HepG2 (cell line): ENCODE data around the gene EGFL8. TPM values are rescaled to one million over a fixed set of nuclear protein-coding genes. Genes with fewer than 3 reads are reported as not detected.

Experiments used
- ATF3 ChIP-seq: sonication (generic); formaldehyde crosslinking; IDR thresholded peaks from 2 replicates; pipeline ENCODE4 v1.4.0; 2020; ENCODE audit warnings: missing genetic modification reagents
- CEBPG ChIP-seq: IDR thresholded peaks from 2 replicates; pipeline ENCODE4 v1.6.1; 2016
- HIC2 ChIP-seq: sonication (generic); formaldehyde crosslinking; IDR thresholded peaks from 2 replicates; pipeline ENCODE4 v1.9.0; 2022; ENCODE audit warnings: low read depth, missing genetic modification reagents
- HMG20B ChIP-seq: conservative IDR thresholded peaks from 2 replicates; pipeline ENCODE4 v1.6.1; 2016; ENCODE audit warnings: missing genetic modification reagents, missing compliant biosample characterization
- KDM5A ChIP-seq: fragments of 200-600 bp; sonication (generic); IDR thresholded peaks from 2 replicates; pipeline ENCODE4 v1.7.0; 2018; ENCODE audit warnings: antibody characterized with exemption, mild to moderate bottlenecking, low read length, borderline replicate concordance
- KDM5B ChIP-seq: sonication (generic); formaldehyde crosslinking; IDR thresholded peaks from 2 replicates; pipeline ENCODE4 v1.4.0; 2020; ENCODE audit warnings: missing genetic modification reagents, mild to moderate bottlenecking, borderline replicate concordance
- KLF12 ChIP-seq: sonication (generic); formaldehyde crosslinking; IDR thresholded peaks from 2 replicates; pipeline ENCODE4 v1.4.0; 2020; ENCODE audit warnings: missing genetic modification reagents, borderline replicate concordance
- NFIB ChIP-seq: sonication (generic); formaldehyde crosslinking; IDR thresholded peaks from 2 replicates; pipeline ENCODE4 v1.9.0; 2021; ENCODE audit warnings: missing genetic modification reagents, mild to moderate bottlenecking, borderline replicate concordance
- PAWR ChIP-seq: sonication (generic); formaldehyde crosslinking; IDR thresholded peaks from 2 replicates; pipeline ENCODE4 v1.4.0; 2020; ENCODE audit warnings: missing genetic modification reagents, mild to moderate bottlenecking, borderline replicate concordance
- PAX8 ChIP-seq: sonication (generic); formaldehyde crosslinking; IDR thresholded peaks from 2 replicates; pipeline ENCODE4 v1.8.0; 2022; ENCODE audit warnings: mild to moderate bottlenecking, missing genetic modification reagents, borderline replicate concordance
- PHF21A ChIP-seq: sonication (generic); formaldehyde crosslinking; IDR thresholded peaks from 2 replicates; pipeline ENCODE4 v1.5.0; 2020; ENCODE audit warnings: mild to moderate bottlenecking, missing genetic modification reagents
- RERE ChIP-seq: IDR thresholded peaks from 2 replicates; pipeline ENCODE4 v1.6.1; 2016; ENCODE audit warnings: low read depth, missing genetic modification reagents, missing compliant biosample characterization
- REXO4 ChIP-seq: sonication (generic); formaldehyde crosslinking; IDR thresholded peaks from 2 replicates; pipeline ENCODE4 v1.8.0; 2022; ENCODE audit warnings: missing genetic modification reagents, mild to moderate bottlenecking, borderline replicate concordance
- SKIL ChIP-seq: sonication (generic); formaldehyde crosslinking; IDR thresholded peaks from 2 replicates; pipeline ENCODE4 v1.8.0; 2022; ENCODE audit warnings: missing genetic modification reagents, mild to moderate bottlenecking, moderate library complexity, borderline replicate concordance
- ZBTB42 ChIP-seq: sonication (generic); formaldehyde crosslinking; IDR thresholded peaks from 2 replicates; pipeline ENCODE4 v1.5.0; 2020; ENCODE audit warnings: mild to moderate bottlenecking, missing genetic modification reagents
- ZFP41 ChIP-seq: sonication (generic); formaldehyde crosslinking; IDR thresholded peaks from 2 replicates; pipeline ENCODE4 v1.4.0; 2020; ENCODE audit warnings: mild to moderate bottlenecking, missing genetic modification reagents, borderline replicate concordance
- ZFP90 ChIP-seq: sonication (generic); formaldehyde crosslinking; IDR thresholded peaks from 2 replicates; pipeline ENCODE4 v1.8.0; 2022; ENCODE audit warnings: missing genetic modification reagents, mild to moderate bottlenecking, inconsistent platforms, borderline replicate concordance
- ZNF615 ChIP-seq: sonication (generic); formaldehyde crosslinking; IDR thresholded peaks from 2 replicates; pipeline ENCODE4 v1.5.0; 2020; ENCODE audit warnings: mild to moderate bottlenecking, missing genetic modification reagents, borderline replicate concordance
- polyA plus RNA-seq, 8 experiments: library from polyadenylated mRNA; depleted of rRNA in 3 of 8; stranded (reverse) in 7 of 8; unstranded in 1 of 8; fragments of >200 nt; fragmentation: Illumina TruSeq in 4 of 8; extraction: Trizol in 4 of 8; gene quantifications; 2 replicates each; pipeline versions ENCODE4 v1.2.1 to v1.2.3, GENCODE V29; 2011 to 2016; ENCODE audit warnings: low read depth in 4 of 8, missing spikeins in 1 of 8, mixed read lengths in 1 of 8; ENCODE audit not compliant: insufficient read depth in 1 of 8
- total RNA-seq, 5 experiments: library from RNA; depleted of rRNA; stranded (reverse); fragments of >200 nt; fragmentation: Illumina TruSeq; extraction: Trizol; gene quantifications; 2 replicates each; pipeline ENCODE4 v1.2.3, GENCODE V29; 2016; ENCODE audit warnings: low read depth in 1 of 5

Gene EGFL8
- total and polyA plus RNA-seq, 2 of the 13 experiments (the other 11 are each of a cell fraction or from before 2014, with no cell fraction given), result 10.0 to 11.5 TPM

- peak; percentile 17; the same call in 1 of the 2 replicates for TF ChIP-seq ZFP90 (CRISPR knock-in tag)
- no peak for TF ChIP-seq ZNF615 (CRISPR knock-in tag)
- TF ChIP-seq PHF21A (CRISPR knock-in tag), result peak; percentile 87
- peak; percentile 34; the same call in 1 of the 2 replicates for TF ChIP-seq KDM5A
- no peak for TF ChIP-seq HIC2
- no peak for TF ChIP-seq KDM5B
- TF ChIP-seq ZBTB42 (CRISPR knock-in tag), result no peak
- no peak for TF ChIP-seq RERE (CRISPR knock-in tag)
- no peak for TF ChIP-seq ZFP41 (CRISPR knock-in tag)
- TF ChIP-seq SKIL (CRISPR knock-in tag), result no peak
- no peak for TF ChIP-seq HMG20B (CRISPR knock-in tag)
- peak; percentile 36; the same call in 1 of the 2 replicates for TF ChIP-seq CEBPG (CRISPR knock-in tag)
- no peak for TF ChIP-seq PAWR (CRISPR knock-in tag)
- TF ChIP-seq NFIB (CRISPR knock-in tag), result no peak
- no peak for TF ChIP-seq KLF12 (CRISPR knock-in tag)
- TF ChIP-seq ATF3, result no peak
- TF ChIP-seq PAX8 (CRISPR knock-in tag), result no peak
- no peak for TF ChIP-seq REXO4 (CRISPR knock-in tag)
These were observed 13.6 kb downstream of the EGFL8 start, which contains the start of gene RNF5 (continued) for GRCh38 chr6:32177788-32178546.
